SK-N-SH (cell line): ENCODE data around the gene LTA4H. TPM values are rescaled to one million over a fixed set of nuclear protein-coding genes. Genes with fewer than 3 reads are reported as not detected.

Source experiments
- CTCF ChIA-PET: fragments of 300-600, 350-600 bp; formaldehyde crosslinking; extraction: SDS; loops from one replicate; lab custom pipeline; 2021; lab: Yijun Ruan, JAX
- POLR2A ChIA-PET: fragments of 350-600 bp; sonication (Branson Sonifier 250); formaldehyde crosslinking; extraction: SDS; loops from one replicate; lab custom pipeline; 2020; ENCODE audit warnings: antibody characterized with exemption, inconsistent platforms; lab: Yijun Ruan, JAX
- DNase-seq: peaks from one replicate; pipeline ENCODE4 v3.0.0; 2012
- H2AFZ ChIP-seq: fragments of 200-600 bp; sonication (generic); 2 replicates; pipeline ENCODE4 v1.8.1; 2016; ENCODE audit warnings: antibody characterized with exemption, mild to moderate bottlenecking, low read depth
- H3F3A ChIP-seq: fragments of 200-600 bp; sonication (generic); replicated peaks from 2 replicates; pipeline ENCODE3; 2016; ENCODE audit warnings: antibody characterized with exemption, mild to moderate bottlenecking; ENCODE audit not compliant: insufficient read depth
- H3K27ac ChIP-seq, 2 experiments: fragments of 200-500 bp in 1 of 2; fragments of 200-600 bp in 1 of 2; sonication (Bioruptor generic) in 1 of 2; sonication (generic), shearing (Covaris generic) in 1 of 2; 2 replicates each; pipeline versions ENCODE4 v1.5.1 to v1.6.1; 2014 to 2016; ENCODE audit warnings: low read depth in 2 of 2, inconsistent platforms in 1 of 2, low read length in 1 of 2, mild to moderate bottlenecking in 1 of 2, mixed read lengths in 1 of 2
- H3K27me3 ChIP-seq: fragments of 200-600 bp; sonication (generic), shearing (Covaris generic); 2 replicates; pipeline ENCODE4 v1.6.1; 2016; ENCODE audit warnings: mixed run types; ENCODE audit not compliant: insufficient read depth
- H3K36me3 ChIP-seq, 2 experiments: fragments of 200-500 bp in 1 of 2; fragments of 200-600 bp in 1 of 2; sonication (Bioruptor generic) in 1 of 2; sonication (generic) in 1 of 2; replicated peaks in 1 of 2; 2 replicates each; pipeline versions ENCODE3 to v1.5.1; 2014 to 2016; ENCODE audit warnings: low read length in 1 of 2, mild to moderate bottlenecking in 1 of 2; ENCODE audit not compliant: insufficient read depth in 2 of 2, control insufficient read depth in 1 of 2
- H3K4me1 ChIP-seq, 2 experiments: fragments of 200-500 bp in 1 of 2; fragments of 200-600 bp in 1 of 2; sonication (Bioruptor generic) in 1 of 2; sonication (generic), shearing (Covaris generic) in 1 of 2; 2 replicates each; pipeline versions ENCODE4 v1.5.1 to v1.6.1; 2014 to 2016; ENCODE audit warnings: low read depth in 1 of 2, low read length in 1 of 2, mixed run types in 1 of 2; ENCODE audit not compliant: insufficient read depth in 2 of 2, control insufficient read depth in 1 of 2
- H3K4me2 ChIP-seq: fragments of 200-600 bp; sonication (generic), shearing (Covaris generic); 2 replicates; pipeline ENCODE4 v1.6.1; 2017; ENCODE audit warnings: mixed run types
- H3K4me3 ChIP-seq, 2 experiments: fragments of 200-500 bp in 1 of 2; fragments of 200-600 bp in 1 of 2; sonication (Bioruptor generic) in 1 of 2; sonication (generic), shearing (Covaris generic) in 1 of 2; 2 replicates each; pipeline versions ENCODE4 v1.5.1 to v1.8.1; 2014 to 2016; ENCODE audit warnings: low read depth in 2 of 2, inconsistent platforms in 1 of 2, low read length in 1 of 2, mild to moderate bottlenecking in 1 of 2, mixed read lengths in 1 of 2, moderate library complexity in 1 of 2
- H3K79me2 ChIP-seq: fragments of 200-600 bp; sonication (generic); 2 replicates; pipeline ENCODE4 v1.8.1; 2017; ENCODE audit warnings: mild to moderate bottlenecking; ENCODE audit not compliant: insufficient read depth
- H3K9ac ChIP-seq: fragments of 200-600 bp; sonication (generic); 2 replicates; pipeline ENCODE4 v1.6.1; 2017; ENCODE audit warnings: mixed run types
- H3K9me2 ChIP-seq: fragments of 200-600 bp; sonication (generic); 2 replicates; pipeline ENCODE4 v1.6.1; 2017; ENCODE audit warnings: mixed run types
- H3K9me3 ChIP-seq: fragments of 200-600 bp; sonication (generic); 2 replicates; pipeline ENCODE4 v1.6.1; 2017; ENCODE audit warnings: mixed run types, mild to moderate bottlenecking, moderate library complexity
- H4K20me1 ChIP-seq: fragments of 200-600 bp; sonication (generic); 2 replicates; pipeline ENCODE4 v1.6.1; 2017; ENCODE audit warnings: mild to moderate bottlenecking, mixed run types; ENCODE audit not compliant: insufficient read depth
- EP300 ChIP-seq, 2 experiments: IDR thresholded peaks; 2 replicates each; pipeline versions ENCODE4 v1.4.0 to v1.6.1; 2012; ENCODE audit warnings: borderline replicate concordance in 1 of 2, low read depth in 1 of 2, low read length in 1 of 2
- FOXJ3 ChIP-seq: sonication (generic); formaldehyde crosslinking; IDR thresholded peaks from 2 replicates; pipeline ENCODE4 v1.5.1; 2020; ENCODE audit warnings: mild to moderate bottlenecking, missing genetic modification reagents
- JUND ChIP-seq: IDR thresholded peaks from 2 replicates; pipeline ENCODE4 v1.4.0; 2012
- POLR2AphosphoS5 ChIP-seq: IDR thresholded peaks from 2 replicates; pipeline ENCODE4 v1.6.1; 2012; ENCODE audit warnings: low read depth, low read length
- RAD21 ChIP-seq: IDR thresholded peaks from 2 replicates; pipeline ENCODE4 v1.6.1; 2012; ENCODE audit warnings: mild to moderate bottlenecking, low read length
- REST ChIP-seq: IDR thresholded peaks from 2 replicates; pipeline ENCODE4 v1.6.1; 2012; ENCODE audit warnings: mild to moderate bottlenecking, low read depth, low read length, moderate library complexity
- TAF1 ChIP-seq: IDR thresholded peaks from 2 replicates; pipeline ENCODE4 v1.6.1; 2012; ENCODE audit warnings: low read depth, mild to moderate bottlenecking, low read length, moderate library complexity, borderline replicate concordance
- TCF12 ChIP-seq: IDR thresholded peaks from 2 replicates; pipeline ENCODE4 v1.4.0; 2012
- TEAD4 ChIP-seq: IDR thresholded peaks from 2 replicates; pipeline ENCODE4 v1.4.0; 2012; ENCODE audit warnings: mild to moderate bottlenecking, borderline replicate concordance; ENCODE audit not compliant: insufficient read depth
- WGBS: methylation state at CpG from one replicate; pipeline ENCODE4 v1.1.6; 2017; ENCODE audit warnings: low lambda C conversion rate; 5-methylcytosine and 5-hydroxymethylcytosine counted together
- polyA plus RNA-seq, 3 experiments: library from polyadenylated mRNA; depleted of rRNA; stranded (reverse); fragments of >200 nt; gene quantifications; 2 replicates each; pipeline ENCODE4 v1.2.3, GENCODE V29; 2012
- TF ChIP-seq, protein P1 (sequence below): fragments of 150-350 bp; IDR thresholded peaks from 2 replicates; pipeline ENCODE4 v1.6.1; 2016; ENCODE audit warnings: mild to moderate bottlenecking, low read depth, low read length

Gene LTA4H
- polyA plus RNA-seq, 1 of the 3 experiments (the other 2 are of a cell fraction) = 55.9 TPM

GRCh38 chr12:96025518-96025917 is 9.9 kb downstream of the LTA4H start:
- Histone ChIP-seq H4K20me1 (no peaks in the 10 kb centered on the region), H2AFZ (no peak overlapping the region)
- TF ChIP-seq REST = no peak
- TF ChIP-seq, all 33 proteins: peak for 0
- Histone ChIP-seq H3K79me2 (0 out of 2 replicates have a peak, but pooled peaks cover 8% of the 10 kb centered on the region), H3K27me3 (no peaks in the 10 kb centered on the region), H3K4me1 (no peaks in the 10 kb centered on the region), H3K4me2 (no peak overlapping the region), H3F3A (no peaks in the 10 kb centered on the region), H3K4me3 (no peak overlapping the region), H3K27ac (no peak overlapping the region), H3K9me3 (no peaks in the 10 kb centered on the region), H3K36me3 (peaks cover 29 to 65% of the 10 kb centered on the region in 2 experiments), H3K9ac (no peak overlapping the region), H3K9me2 (no peaks in the 10 kb centered on the region)
- ChIA-PET POLR2A (no interaction called here), CTCF (interaction anchor here (1.0 kb wide), 1 partner anchor 9 kb away, joined by 3 read pairs; no protein-coding TSS in a partner anchor)
- DNase-seq = no peak
- 89% methylated on average over 4 of the region's 4 CpGs for WGBS

DNA sequence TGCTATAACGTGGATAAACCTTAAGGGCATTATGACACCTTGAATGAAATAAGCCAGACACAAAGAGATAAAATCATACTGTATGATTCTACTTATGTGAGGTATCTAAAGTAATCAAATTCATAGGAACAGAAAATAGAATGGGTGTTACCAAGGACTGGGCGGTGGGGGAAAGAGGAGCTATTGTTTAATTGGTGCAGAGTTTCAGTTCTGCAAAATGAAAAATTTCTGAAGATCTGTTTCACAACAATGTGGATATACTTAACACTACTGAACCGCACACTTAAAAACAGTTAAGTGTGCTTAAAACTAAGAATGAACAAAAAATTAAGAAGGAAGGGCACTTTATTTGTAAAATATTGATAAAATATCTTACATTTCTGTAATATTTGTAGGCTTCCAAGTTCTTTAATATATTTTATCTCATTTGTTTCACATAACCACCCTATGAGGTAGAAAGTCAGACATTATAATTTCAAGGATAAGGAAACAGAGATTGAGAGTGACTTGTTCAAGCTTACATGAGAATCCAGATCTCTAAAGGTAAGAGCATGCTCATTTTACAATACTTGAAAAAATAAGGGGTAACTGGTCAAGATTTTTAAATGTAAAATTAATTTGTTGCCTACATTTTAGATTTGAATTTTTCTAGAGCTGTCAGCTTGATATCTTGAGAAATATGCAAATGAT is 14.9 kb downstream of the LTA4H start:
- Histone ChIP-seq H3K4me3 (no peak overlapping the region), H2AFZ (no peak overlapping the region), H3K79me2 (no peaks in the 10 kb centered on the region), H4K20me1 (no peaks in the 10 kb centered on the region), H3K9me2 (no peaks in the 10 kb centered on the region), H3K27me3 (no peaks in the 10 kb centered on the region), H3K9ac (no peak overlapping the region), H3K4me1 (no peaks in the 10 kb centered on the region), H3K36me3 (peaks cover 37 to 62% of the 10 kb centered on the region in 2 experiments), H3K4me2 (no peak overlapping the region), H3K9me3 (no peaks in the 10 kb centered on the region), H3K27ac (no peak overlapping the region), H3F3A (no peaks in the 10 kb centered on the region)
- TF ChIP-seq RAD21 (no peak), FOXJ3 (no peak), EP300 (IDR thresholded peaks at IDR 0.05; ENCODE audit: borderline replicate concordance in 1 of 2, low read depth in 1 of 2, low read length in 1 of 2) (no peak), TCF12 (no peak), POLR2AphosphoS5 (no peak), TAF1 (no peak), JUND (no peak), TEAD4 (no peak)
- TF ChIP-seq, protein P1, sequence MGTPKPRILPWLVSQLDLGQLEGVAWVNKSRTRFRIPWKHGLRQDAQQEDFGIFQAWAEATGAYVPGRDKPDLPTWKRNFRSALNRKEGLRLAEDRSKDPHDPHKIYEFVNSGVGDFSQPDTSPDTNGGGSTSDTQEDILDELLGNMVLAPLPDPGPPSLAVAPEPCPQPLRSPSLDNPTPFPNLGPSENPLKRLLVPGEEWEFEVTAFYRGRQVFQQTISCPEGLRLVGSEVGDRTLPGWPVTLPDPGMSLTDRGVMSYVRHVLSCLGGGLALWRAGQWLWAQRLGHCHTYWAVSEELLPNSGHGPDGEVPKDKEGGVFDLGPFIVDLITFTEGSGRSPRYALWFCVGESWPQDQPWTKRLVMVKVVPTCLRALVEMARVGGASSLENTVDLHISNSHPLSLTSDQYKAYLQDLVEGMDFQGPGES = no peak
- 94% methylated on average over 3 of the region's 3 CpGs for WGBS
- no peak for DNase-seq
- POLR2A ChIA-PET = interaction anchor here (0.6 kb wide), 1 partner anchor 36 kb away, joined by 3 read pairs; no protein-coding TSS in a partner anchor
- CTCF ChIA-PET = interaction anchor here (1.3 to 2.5 kb wide), 3 partner anchors 11 to 195 kb away, joined by 3 to 8 read pairs (median 7); no protein-coding TSS in a partner anchor
